ENCODE data around the gene XRRA1. TPM values are rescaled to one million over a fixed set of nuclear protein-coding genes. Genes with fewer than 3 reads are reported as not detected.

The XRRA1 gene
- 9.1 and 11.8 TPM in 2 replicates for total RNA-seq

GRCh38 chr11:74948898-74949752 lies at the start of gene XRRA1, which contains the start of gene SPCS2:
Gene XRRA1 (minus strand): TSS chr11:74949091. CDS start chr11:74940878, 8,213 bp downstream.
Gene SPCS2 (plus strand): TSS chr11:74949266. CDS start chr11:74949286, 20 bp downstream.

GRCh38 chr11:74988541-74989259 lies 39.8 kb upstream of the XRRA1 start, which contains the start of gene NEU3:
Gene NEU3 (plus strand): TSS chr11:74988933. CDS start chr11:74989061, 128 bp downstream.

Other genes starting within 250 kb of the XRRA1 start
- gene CHRDL2, start 217.7 kb downstream of the XRRA1 start, total RNA-seq, result not detected in 2 replicates
- 7.9 and 10.3 TPM in 2 replicates for gene RNF169, start 200.2 kb downstream of the XRRA1 start, total RNA-seq
- 21.7 and 22.4 TPM in 2 replicates for gene SPCS2, start 175 bp upstream of the XRRA1 start, total RNA-seq
- 5.9 and 6.5 TPM in 2 replicates for gene NEU3, start 39.8 kb upstream of the XRRA1 start, total RNA-seq
- gene OR2AT4, start 147.8 kb upstream of the XRRA1 start, total RNA-seq, result not detected in 2 replicates
- gene SLCO2B1, start 202.0 kb upstream of the XRRA1 start, total RNA-seq, result not detected in 2 replicates

All from bronchus fibroblast of lung (primary cell).